CD14-positive monocyte (primary cell): ENCODE data around the gene PDE4B. TPM values are rescaled to one million over a fixed set of nuclear protein-coding genes. Genes with fewer than 3 reads are reported as not detected.

Experiments used
- DNase-seq, 3 donors: peaks; one replicate each; pipeline ENCODE4 v3.0.0-alpha.2; 2011 to 2022
- H2AFZ ChIP-seq: 2 replicates; pipeline ENCODE4 v1.6.0; 2012; ENCODE audit warnings: mild to moderate bottlenecking, low read depth, low read length, inconsistent platforms; ENCODE audit not compliant: insufficient read depth, poor library complexity, severe bottlenecking
- H3K27ac ChIP-seq, 2 donors: 1 replicate in 1 of 2; 2 replicates in 1 of 2; pipeline ENCODE4 v1.5.1; 2012 to 2013; ENCODE audit warnings: low read length in 2 of 2, control low read depth in 1 of 2, inconsistent platforms in 1 of 2, low read depth in 1 of 2, mild to moderate bottlenecking in 1 of 2
- H3K27me3 ChIP-seq, 2 donors: one replicate each; pipeline versions ENCODE4 v1.6.0 to v1.6.1; 2011 to 2013; ENCODE audit warnings: low read length in 2 of 2; ENCODE audit not compliant: control insufficient read depth in 2 of 2, insufficient read depth in 2 of 2
- H3K36me3 ChIP-seq, 2 donors: replicated peaks in 1 of 2; 1 replicate in 1 of 2; 2 replicates in 1 of 2; pipeline versions ENCODE4 v1.5.1 to v1.6.1; 2012 to 2013; ENCODE audit warnings: low read length in 2 of 2, control low read depth in 1 of 2, inconsistent platforms in 1 of 2, mild to moderate bottlenecking in 1 of 2; ENCODE audit not compliant: insufficient read depth in 2 of 2, control insufficient read depth in 1 of 2
- H3K4me1 ChIP-seq, 2 donors: 1 replicate in 1 of 2; 2 replicates in 1 of 2; pipeline versions ENCODE4 v1.5.1 to v1.6.1; 2012 to 2013; ENCODE audit warnings: low read length in 2 of 2, control low read depth in 1 of 2, inconsistent platforms in 1 of 2, mild to moderate bottlenecking in 1 of 2, moderate library complexity in 1 of 2; ENCODE audit not compliant: insufficient read depth in 2 of 2, control insufficient read depth in 1 of 2
- H3K4me2 ChIP-seq: replicated peaks from 2 replicates; pipeline ENCODE3; 2012; ENCODE audit warnings: low read length, moderate library complexity, mild to moderate bottlenecking; ENCODE audit not compliant: poor library complexity, severe bottlenecking; ENCODE audit errors: extremely low read depth
- H3K4me3 ChIP-seq, 3 experiments: fragments of 200-600 bp in 1 of 3; sonication (generic) in 1 of 3; replicated peaks in 1 of 3; 1 replicate in 2 of 3; 2 replicates in 1 of 3; pipeline ENCODE4 v1.5.1; 2011 to 2013; ENCODE audit warnings: low read length in 3 of 3, mild to moderate bottlenecking in 3 of 3, control low read depth in 2 of 3, low read depth in 2 of 3, inconsistent platforms in 1 of 3, moderate library complexity in 1 of 3
- H3K79me2 ChIP-seq: 2 replicates; pipeline ENCODE4 v1.6.0; 2012; ENCODE audit warnings: mild to moderate bottlenecking, control low read depth, inconsistent platforms, low read length, moderate library complexity; ENCODE audit not compliant: insufficient read depth
- H3K9ac ChIP-seq: 2 replicates; pipeline ENCODE4 v1.6.0; 2017; ENCODE audit warnings: low read length, mild to moderate bottlenecking; ENCODE audit not compliant: insufficient read depth, poor library complexity, severe bottlenecking
- H3K9me3 ChIP-seq, 2 donors: replicated peaks in 1 of 2; 1 replicate in 1 of 2; 2 replicates in 1 of 2; pipeline versions ENCODE4 v1.5.1 to v1.6.1; 2012 to 2013; ENCODE audit warnings: low read length in 2 of 2, control low read depth in 1 of 2; ENCODE audit not compliant: control insufficient read depth in 1 of 2, insufficient read depth in 1 of 2
- H4K20me1 ChIP-seq: 2 replicates; pipeline ENCODE4 v1.6.0; 2012; ENCODE audit warnings: mild to moderate bottlenecking, low read length, control low read depth, moderate library complexity; ENCODE audit not compliant: insufficient read depth
- H3K27ac Mint-ChIP-seq, 7 donors: one replicate each; pipeline ENCODE4 v1.8.0; 2020; ENCODE audit warnings: mild to moderate bottlenecking in 7 of 7, mixed read lengths in 7 of 7, moderate library complexity in 6 of 7, inconsistent platforms in 2 of 7
- H3K27me3 Mint-ChIP-seq, 3 donors: one replicate each; pipeline ENCODE4 v1.8.0; 2021 to 2022; ENCODE audit warnings: low read depth in 3 of 3, mild to moderate bottlenecking in 3 of 3, mixed read lengths in 3 of 3, moderate library complexity in 3 of 3, inconsistent platforms in 1 of 3
- H3K36me3 Mint-ChIP-seq, 2 donors: one replicate each; pipeline ENCODE4 v1.8.0; 2020; ENCODE audit warnings: mixed read lengths in 2 of 2, inconsistent platforms in 1 of 2, mild to moderate bottlenecking in 1 of 2
- H3K4me1 Mint-ChIP-seq: one replicate; pipeline ENCODE4 v1.8.0; 2020; ENCODE audit warnings: mild to moderate bottlenecking, mixed read lengths
- H3K4me3 Mint-ChIP-seq, 2 donors: one replicate each; pipeline ENCODE4 v1.8.0; 2020; ENCODE audit warnings: mild to moderate bottlenecking in 2 of 2, mixed read lengths in 2 of 2, moderate library complexity in 1 of 2
- H3K9me3 Mint-ChIP-seq, 7 donors: one replicate each; pipeline ENCODE4 v1.8.0; 2020 to 2022; ENCODE audit warnings: mixed read lengths in 7 of 7, mild to moderate bottlenecking in 6 of 7, moderate library complexity in 6 of 7, inconsistent platforms in 2 of 7
- WGBS: methylation state at CpG from one replicate; pipeline ENCODE4 v1.1.5; 2013; ENCODE audit warnings: missing lambda C conversion rate; ENCODE audit not compliant: insufficient coverage; 5-methylcytosine and 5-hydroxymethylcytosine counted together
- intact Hi-C, 2 donors: fragments of 100-400 bp; cut with micrococcal nuclease; formaldehyde crosslinking; loops; one replicate each; pipeline versions ENCODE4 v1.15.0 to v1.15.1; 2023
- polyA plus RNA-seq, 3 donors: library from polyadenylated mRNA; depleted of rRNA in 1 of 3; unstranded in 2 of 3; stranded (reverse) in 1 of 3; fragments of 300-500 nt in 2 of 3; fragments of >200 nt in 1 of 3; fragmentation: Illumina TruSeq in 2 of 3; gene quantifications; 1 replicate in 2 of 3; 2 replicates in 1 of 3; pipeline ENCODE4 v1.2.3, GENCODE V29; 2012 to 2021
- TF ChIP-seq, protein P1 (sequence below): fragments of 200-600 bp; IDR thresholded peaks from one replicate; pipeline ENCODE4 v1.8.0; 2022; ENCODE audit warnings: antibody characterized with exemption, mild to moderate bottlenecking

The PDE4B gene
- polyA plus RNA-seq, 3 donors, result 17.2 to 52.8 (median 25.2) TPM

DNA sequence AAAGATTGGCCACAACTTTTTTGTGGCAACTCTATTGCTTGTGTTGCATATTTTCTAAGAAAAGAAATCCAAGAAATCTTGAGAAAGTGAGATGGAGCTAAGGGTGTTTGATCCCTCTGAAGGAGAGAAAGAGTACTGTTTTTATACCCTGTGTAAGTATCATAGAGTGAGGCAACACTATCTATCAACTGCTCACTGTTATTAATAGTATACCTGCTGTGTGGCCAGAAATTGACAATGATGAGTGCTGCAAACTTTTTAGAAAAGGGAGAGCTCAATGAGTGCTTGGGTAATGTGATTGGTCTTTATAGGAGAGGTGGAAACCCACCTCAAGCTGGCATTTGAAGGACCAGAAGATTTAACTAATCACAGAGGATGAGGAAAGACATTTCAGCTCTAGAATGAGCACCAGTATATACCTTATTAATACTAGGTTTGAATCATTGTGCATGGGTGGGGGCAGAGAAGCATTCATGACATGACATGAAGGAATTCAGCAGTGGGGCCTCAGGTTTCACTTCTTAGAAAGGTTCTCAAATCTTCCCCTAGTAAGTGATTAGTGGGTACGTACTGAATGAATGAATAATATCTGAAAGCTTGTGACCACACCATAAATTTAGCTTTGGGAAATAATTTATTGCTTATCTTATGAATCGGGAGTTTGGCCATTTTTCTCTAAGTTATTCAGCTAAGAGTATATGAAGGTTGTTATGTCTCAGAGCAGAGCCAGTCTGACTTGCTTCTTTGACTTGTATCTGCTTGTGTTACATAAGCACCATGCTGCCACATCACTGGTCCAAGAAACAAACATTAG is 572.1 kb downstream of the PDE4B start:
- Mint-ChIP-seq H3K4me3 (no peak overlapping the region), H3K9me3 (no peaks in the 10 kb centered on the region), H3K36me3 (peaks cover 88% of the 10 kb centered on the region in 2 donors), H3K4me1 (peaks cover 21% of the 10 kb centered on the region), H3K27me3 (no peaks in the 10 kb centered on the region), H3K27ac (peak overlapping the region in 1 of 7 donors; percentile 28)
- WGBS, result 100% methylated on average over 1 of the region's 2 CpGs
- no peak for DNase-seq
- Histone ChIP-seq H3K9ac (no peak overlapping the region), H3K4me1 (peaks cover 4 to 16% of the 10 kb centered on the region in 2 donors), H2AFZ (no peak overlapping the region), H4K20me1 (peaks cover 10% of the 10 kb centered on the region), H3K79me2 (peaks cover 4% of the 10 kb centered on the region), H3K9me3 (no peaks in the 10 kb centered on the region), H3K27me3 (no peaks in the 10 kb centered on the region), H3K36me3 (peaks cover 63 to 85% of the 10 kb centered on the region in 2 donors), H3K4me2 (no peak overlapping the region), H3K4me3 (no peak overlapping the region), H3K27ac (no peak overlapping the region)
- intact Hi-C loops, result no loop called here
- TF ChIP-seq, protein P1, sequence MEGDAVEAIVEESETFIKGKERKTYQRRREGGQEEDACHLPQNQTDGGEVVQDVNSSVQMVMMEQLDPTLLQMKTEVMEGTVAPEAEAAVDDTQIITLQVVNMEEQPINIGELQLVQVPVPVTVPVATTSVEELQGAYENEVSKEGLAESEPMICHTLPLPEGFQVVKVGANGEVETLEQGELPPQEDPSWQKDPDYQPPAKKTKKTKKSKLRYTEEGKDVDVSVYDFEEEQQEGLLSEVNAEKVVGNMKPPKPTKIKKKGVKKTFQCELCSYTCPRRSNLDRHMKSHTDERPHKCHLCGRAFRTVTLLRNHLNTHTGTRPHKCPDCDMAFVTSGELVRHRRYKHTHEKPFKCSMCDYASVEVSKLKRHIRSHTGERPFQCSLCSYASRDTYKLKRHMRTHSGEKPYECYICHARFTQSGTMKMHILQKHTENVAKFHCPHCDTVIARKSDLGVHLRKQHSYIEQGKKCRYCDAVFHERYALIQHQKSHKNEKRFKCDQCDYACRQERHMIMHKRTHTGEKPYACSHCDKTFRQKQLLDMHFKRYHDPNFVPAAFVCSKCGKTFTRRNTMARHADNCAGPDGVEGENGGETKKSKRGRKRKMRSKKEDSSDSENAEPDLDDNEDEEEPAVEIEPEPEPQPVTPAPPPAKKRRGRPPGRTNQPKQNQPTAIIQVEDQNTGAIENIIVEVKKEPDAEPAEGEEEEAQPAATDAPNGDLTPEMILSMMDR, result no peak

DNA sequence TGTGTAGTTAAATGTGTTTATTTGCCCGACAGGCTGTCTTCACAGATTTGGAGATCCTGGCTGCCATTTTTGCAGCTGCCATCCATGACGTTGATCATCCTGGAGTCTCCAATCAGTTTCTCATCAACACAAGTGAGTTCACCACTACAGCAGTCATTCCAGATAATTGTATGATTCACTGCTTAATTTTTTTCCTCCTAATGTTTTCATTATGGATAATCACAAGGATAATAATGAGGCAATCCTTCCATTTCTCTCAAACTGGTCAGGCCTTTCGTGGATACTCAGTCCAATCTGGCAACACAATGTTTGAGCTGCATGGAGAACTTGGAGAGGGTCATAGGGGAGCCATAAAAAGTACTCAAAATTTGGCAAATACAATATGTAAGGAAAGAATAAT is 572.9 kb downstream of the PDE4B start:
- WGBS, result 80% methylated on average over 1 of the region's 3 CpGs
- H3K4me1 Mint-ChIP-seq, result peaks cover 24% of the 10 kb centered on the region
- Histone ChIP-seq H3K36me3 (peaks cover 63 to 92% of the 10 kb centered on the region in 2 donors), H3K4me1 (peaks cover 9 to 22% of the 10 kb centered on the region in 2 donors), H3K9me3 (no peaks in the 10 kb centered on the region), H3K79me2 (no peaks in the 10 kb centered on the region), H4K20me1 (peaks cover 7% of the 10 kb centered on the region), H3K4me2 (no peak overlapping the region), H3K27me3 (no peaks in the 10 kb centered on the region), H2AFZ (no peak overlapping the region), H3K9ac (no peak overlapping the region), H3K4me3 (no peak overlapping the region), H3K27ac (no peak overlapping the region)
- no peaks in the 10 kb centered on the region for H3K27me3 Mint-ChIP-seq
- peaks cover 87 to 89% of the 10 kb centered on the region in 2 donors for H3K36me3 Mint-ChIP-seq
- intact Hi-C loops, result no loop called here
- no peak for DNase-seq
- no peak overlapping the region for H3K27ac Mint-ChIP-seq
- TF ChIP-seq, protein P1, result no peak
- H3K4me3 Mint-ChIP-seq, result no peak overlapping the region
- no peaks in the 10 kb centered on the region for H3K9me3 Mint-ChIP-seq
